Heart right ventricle (tissue), 16 donors: ENCODE results near the gene PRKACB. TPM values are rescaled to one million over a fixed set of nuclear protein-coding genes. Genes with fewer than 3 reads are reported as not detected.

Experiments used
- ATAC-seq, 8 donors: fragments of 200-7000 bp; cut with Tn5 transposase; one replicate each; pipeline ENCODE4 v1.9.1; 2020; ENCODE audit warnings: mild to moderate bottlenecking in 8 of 8, moderate library complexity in 8 of 8, moderate number of reproducible peaks in 1 of 8
- DNase-seq, 2 donors: peaks; one replicate each; pipeline ENCODE4 v3.0.0-alpha.2; 2020
- H3K27ac ChIP-seq, 10 donors: fragments of 200-600 bp; sonication (generic) in 2 of 10; one replicate each; pipeline versions ENCODE4 v1.5.0 to v1.8.0; 2020 to 2022; ENCODE audit warnings: mild to moderate bottlenecking in 3 of 10
- H3K27me3 ChIP-seq, 7 donors: fragments of 200-600 bp; one replicate each; pipeline ENCODE4 v1.8.0; 2021 to 2022; ENCODE audit warnings: mild to moderate bottlenecking in 2 of 7
- H3K36me3 ChIP-seq, 9 donors: fragments of 200-600 bp; sonication (generic) in 1 of 9; one replicate each; pipeline versions ENCODE4 v1.5.0 to v1.8.0; 2020 to 2022; ENCODE audit warnings: mild to moderate bottlenecking in 2 of 9
- H3K4me1 ChIP-seq, 9 donors: fragments of 200-600 bp; sonication (generic) in 1 of 9; one replicate each; pipeline versions ENCODE4 v1.5.0 to v1.8.0; 2020 to 2022; ENCODE audit warnings: mild to moderate bottlenecking in 4 of 9
- H3K4me3 ChIP-seq, 10 donors: fragments of 200-600 bp; sonication (generic) in 2 of 10; one replicate each; pipeline versions ENCODE4 v1.5.0 to v1.8.0; 2020 to 2022; ENCODE audit warnings: mild to moderate bottlenecking in 7 of 10, moderate library complexity in 2 of 10
- H3K9me3 ChIP-seq, 11 donors: fragments of 200-600 bp in 10 of 11; sonication (generic) in 2 of 11; one replicate each; pipeline versions ENCODE4 v1.5.0 to v1.8.0; 2013 to 2022; ENCODE audit warnings: mild to moderate bottlenecking in 2 of 11, control low read depth in 1 of 11, moderate library complexity in 1 of 11
- WGBS, 2 donors: extraction: QIAGEN DNeasy Blood & Tissue Kit; methylation state at CpG; one replicate each; pipeline ENCODE4 v1.1.7; 2013; ENCODE audit warnings: inconsistent platforms in 1 of 2; 5-methylcytosine and 5-hydroxymethylcytosine counted together
- intact Hi-C, 10 donors: fragments of 100-400 bp; cut with DNase I; formaldehyde crosslinking; loops; one replicate each; pipeline versions ENCODE4 v1.11.1 to v1.14.2; 2022
- polyA plus RNA-seq, 2 donors: library from polyadenylated mRNA; stranded (reverse); fragments of 200-250 nt; gene quantifications; one replicate each; pipeline ENCODE4 v1.2.3, GENCODE V29; 2013
- total RNA-seq, 10 donors: library from RNA; stranded (reverse); fragmentation: NEBNext Ultra II Directional in 3 of 10; extraction: Animal tissue kit (Norgen Biotek cat#: 25700) in 3 of 10; gene quantifications; one replicate each; pipeline versions ENCODE4 v1.2.1 to v1.2.4, GENCODE V29; 2021 to 2023
- TF ChIP-seq, protein P1 (sequence below), 9 donors: fragments of 200-600 bp; sonication (generic) in 2 of 9; IDR thresholded peaks; one replicate each; pipeline versions ENCODE4 v1.5.0 to v1.8.0; 2021 to 2022; ENCODE audit warnings: antibody characterized with exemption in 9 of 9, mild to moderate bottlenecking in 5 of 9, moderate library complexity in 1 of 9
- donor health status: Arrhythmogenic right ventricular cardiomyopathy.
- donor health status: ischemic (EF 13 %, LVEDD 7.1; RV severe dilation, severe dysfunction).
- donor health status: healthy with polysubstance abuse.
- donor health status: DM: no; HTN: yes; CAD: no.
- donor health status: DM: no; HTN: no; CAD: no.
- donor health status: ischemic (EF 25% LVEDD 6.9; RV normal size, moderate dysfunction).
- donor health status: ischemic (EF 25% LVEDD 5.7; RV mildly dilated, moderate dysfunction).
- donor health status: healthy.
- donor health status: DM: yes; HTN: yes; CAD: no.
- donor health status: Ischemic cardiomyopathy.
- donor health status: ischemic (EF 35%, LVEDD 5.7; RV mildly dilated, moderate dysfunction).
- donor health status: nonischemic (EF 11% LVEDD 7.7; RV severe dilation, severe dysfunction).
- donor health status: DM: yes; HTN: yes; CAD: no.
- donor health status: PGD.
- donor health status: ischemic (EF 29% LVEDD 5.4; RV normal size, mild dysfunction).
- donor health status: nonischemic (EF 23%, LVEDD 6.1; RV moderate dilation, normal function).

PRKACB gene
- total and polyA plus RNA-seq, 12 donors, result 6.4 to 49.1 (median 39.6) TPM

GRCh38 chr1:84269306-84269705 lies 125.2 kb downstream of the PRKACB start:
- Histone ChIP-seq H3K4me1 (peaks cover 0 to 8% (median 0%) of the 10 kb centered on the region in 9 donors), H3K36me3 (no peaks in the 10 kb centered on the region), H3K9me3 (peaks cover 0 to 2% (median 0%) of the 10 kb centered on the region in 11 donors), H3K27ac (no peak overlapping the region), H3K4me3 (no peak overlapping the region), H3K27me3 (no peaks in the 10 kb centered on the region)
- ATAC-seq (no peak), DNase-seq (no peak)
- 27 to 72% methylated on average over 2 of the region's 2 CpGs for WGBS, 2 donors
- TF ChIP-seq, protein P1, sequence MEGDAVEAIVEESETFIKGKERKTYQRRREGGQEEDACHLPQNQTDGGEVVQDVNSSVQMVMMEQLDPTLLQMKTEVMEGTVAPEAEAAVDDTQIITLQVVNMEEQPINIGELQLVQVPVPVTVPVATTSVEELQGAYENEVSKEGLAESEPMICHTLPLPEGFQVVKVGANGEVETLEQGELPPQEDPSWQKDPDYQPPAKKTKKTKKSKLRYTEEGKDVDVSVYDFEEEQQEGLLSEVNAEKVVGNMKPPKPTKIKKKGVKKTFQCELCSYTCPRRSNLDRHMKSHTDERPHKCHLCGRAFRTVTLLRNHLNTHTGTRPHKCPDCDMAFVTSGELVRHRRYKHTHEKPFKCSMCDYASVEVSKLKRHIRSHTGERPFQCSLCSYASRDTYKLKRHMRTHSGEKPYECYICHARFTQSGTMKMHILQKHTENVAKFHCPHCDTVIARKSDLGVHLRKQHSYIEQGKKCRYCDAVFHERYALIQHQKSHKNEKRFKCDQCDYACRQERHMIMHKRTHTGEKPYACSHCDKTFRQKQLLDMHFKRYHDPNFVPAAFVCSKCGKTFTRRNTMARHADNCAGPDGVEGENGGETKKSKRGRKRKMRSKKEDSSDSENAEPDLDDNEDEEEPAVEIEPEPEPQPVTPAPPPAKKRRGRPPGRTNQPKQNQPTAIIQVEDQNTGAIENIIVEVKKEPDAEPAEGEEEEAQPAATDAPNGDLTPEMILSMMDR (IDR thresholded peaks at IDR 0.05), result no peak
- intact Hi-C loops, result no loop called here

GRCh38 chr1:84271441-84272151 lies 127.5 kb downstream of the PRKACB start:
- ATAC-seq (peak in 1 of 8 donors; percentile 29), DNase-seq (no peak)
- TF ChIP-seq, protein P1 (IDR thresholded peaks at IDR 0.05), result no peak
- H3K4me1 ChIP-seq, result peaks cover 0 to 8% (median 0%) of the 10 kb centered on the region in 9 donors
- no peak overlapping the region for H3K27ac ChIP-seq
- H3K4me3 ChIP-seq, result no peak overlapping the region
- peaks cover 0 to 2% (median 0%) of the 10 kb centered on the region in 11 donors for H3K9me3 ChIP-seq
- intact Hi-C loops, result no loop called here
- 51 to 56% methylated on average over 6 of the region's 6 CpGs for WGBS, 2 donors
- no peaks in the 10 kb centered on the region for H3K36me3 ChIP-seq
- H3K27me3 ChIP-seq, result peaks cover 0 to 5% (median 0%) of the 10 kb centered on the region in 7 donors

DNA sequence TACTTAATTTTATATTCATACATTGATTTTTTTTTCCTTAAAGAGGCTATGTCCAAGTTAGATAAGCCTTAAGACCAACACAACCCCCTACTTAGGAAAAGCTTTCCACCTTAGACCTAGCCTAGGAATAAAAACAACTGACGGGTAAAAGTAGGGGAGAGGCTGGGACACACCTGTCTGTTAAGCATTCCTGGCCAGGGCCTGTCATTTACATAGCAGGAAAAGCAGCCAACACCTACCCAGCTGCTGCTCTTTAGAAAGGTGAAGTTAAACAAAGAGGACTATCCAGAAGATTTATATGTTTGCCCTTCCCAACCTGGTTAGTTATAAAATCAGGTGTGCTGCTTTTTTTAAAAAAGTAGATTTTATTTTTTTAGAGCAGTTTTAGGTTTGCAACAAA lies 128.3 kb downstream of the PRKACB start:
- no peaks in the 10 kb centered on the region for H3K36me3 ChIP-seq
- H3K4me1 ChIP-seq, result peaks cover 0 to 8% (median 0%) of the 10 kb centered on the region in 9 donors
- peaks cover 0 to 5% (median 0%) of the 10 kb centered on the region in 7 donors for H3K27me3 ChIP-seq
- H3K27ac ChIP-seq, result no peak overlapping the region
- ATAC-seq, result no peak
- peaks cover 0 to 2% (median 0%) of the 10 kb centered on the region in 11 donors for H3K9me3 ChIP-seq
- no peak overlapping the region for H3K4me3 ChIP-seq
- no peak for DNase-seq
- WGBS, 2 donors, result 87 to 88% methylated on average over 1 of the region's 1 CpG
- intact Hi-C loops, result no loop called here
- TF ChIP-seq, protein P1 (IDR thresholded peaks at IDR 0.05), result no peak

- ATAC-seq (no peak), DNase-seq (no peak)
- H3K9me3 ChIP-seq, result peaks cover 0 to 2% (median 0%) of the 10 kb centered on the region in 11 donors
- TF ChIP-seq, protein P1 (IDR thresholded peaks at IDR 0.05), result no peak
- peaks cover 0 to 5% (median 0%) of the 10 kb centered on the region in 7 donors for H3K27me3 ChIP-seq
- WGBS, 2 donors, result 99 to 100% methylated on average over 1 of the region's 1 CpG
- H3K4me1 ChIP-seq, result no peaks in the 10 kb centered on the region
- intact Hi-C loops, result no loop called here
- H3K4me3 ChIP-seq, result no peak overlapping the region
- no peaks in the 10 kb centered on the region for H3K36me3 ChIP-seq
- H3K27ac ChIP-seq, result no peak overlapping the region
These were observed 133.4 kb downstream of the PRKACB start for GRCh38 chr1:84277343-84278059.
